Vagina (tissue), 2 donors: Measurements from ENCODE around the gene THSD7B.

ENCODE experiments used
- CTCF ChIP-seq, 3 experiments: fragments of 450-650 bp in 2 of 3; fragments of 200-600 bp in 1 of 3; sonication (generic) in 1 of 3; IDR thresholded peaks; one replicate each; pipeline ENCODE4 v1.5.1; 2017 to 2019; ENCODE audit warnings: antibody characterized with exemption in 3 of 3, mild to moderate bottlenecking in 2 of 3, moderate library complexity in 2 of 3
- POLR2AphosphoS5 ChIP-seq, 2 donors: sonication (generic); formaldehyde crosslinking; IDR thresholded peaks; one replicate each; pipeline ENCODE4 v1.9.0; 2017; ENCODE audit warnings: antibody characterized with exemption in 2 of 2, mild to moderate bottlenecking in 2 of 2, low read depth in 1 of 2; ENCODE audit not compliant: insufficient read depth in 1 of 2

GRCh38 chr2:137238065-137238464 lies 472.7 kb downstream of the THSD7B start:
- TF ChIP-seq CTCF (IDR thresholded peaks at IDR 0.05) (no peak), POLR2AphosphoS5 (IDR thresholded peaks at IDR 0.05; ENCODE audit: insufficient read depth in 1 of 2, low read depth in 1 of 2) (no peak)
